ENCODE data around the gene CCDC85C. TPM values are rescaled to one million over a fixed set of nuclear protein-coding genes. Genes with fewer than 3 reads are reported as not detected.

CCDC85C gene
- total and polyA plus RNA-seq, 2 experiments from 2014 or later = 4.5 to 24.9 TPM

DNA sequence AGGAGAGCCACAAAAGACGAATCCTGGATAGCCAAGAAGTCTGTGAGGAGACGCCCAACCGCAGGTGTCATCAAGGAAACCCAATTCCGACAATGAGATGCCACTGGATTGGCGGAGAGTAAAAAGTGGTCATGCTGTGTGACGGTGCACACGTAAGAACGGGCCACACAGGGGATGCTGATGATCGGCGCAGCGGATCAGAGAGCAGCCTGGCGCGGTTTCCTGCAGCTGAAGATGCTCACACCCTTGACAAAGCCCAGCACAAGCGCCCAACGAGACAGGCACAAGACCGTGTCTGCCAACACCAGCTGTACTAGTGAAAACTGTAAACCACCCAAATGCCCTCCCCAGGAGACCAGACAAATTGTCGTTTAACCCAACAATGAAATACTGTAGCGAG lies 55.8 kb downstream of the CCDC85C start:
- H3K4me1 ChIP-seq (ENCODE audit: insufficient read depth) = peaks cover 29% of the 10 kb centered on the region
- ATAC-seq (no peak), DNase-seq (ENCODE audit: low spot score) (no peak)
- H3F3A ChIP-seq (replicated peaks; ENCODE audit: low read depth) = no peaks in the 10 kb centered on the region
- H3K79me2 ChIP-seq (replicated peaks; ENCODE audit: insufficient read depth) = peaks cover 53% of the 10 kb centered on the region
- no peak overlapping the region for H3K4me3 Mint-ChIP-seq
- H3K36me3 Mint-ChIP-seq (ENCODE audit: low read depth) = no peaks in the 10 kb centered on the region
- no peak overlapping the region for H3K27ac Mint-ChIP-seq
- no peaks in the 10 kb centered on the region for H3K9me2 ChIP-seq (ENCODE audit: insufficient read depth)
- no peak overlapping the region for H3K4me3 ChIP-seq
- peaks cover 65% of the 10 kb centered on the region for H3K4me1 Mint-ChIP-seq
- H3K9me3 Mint-ChIP-seq = no peaks in the 10 kb centered on the region
- TF ChIP-seq, protein P1, sequence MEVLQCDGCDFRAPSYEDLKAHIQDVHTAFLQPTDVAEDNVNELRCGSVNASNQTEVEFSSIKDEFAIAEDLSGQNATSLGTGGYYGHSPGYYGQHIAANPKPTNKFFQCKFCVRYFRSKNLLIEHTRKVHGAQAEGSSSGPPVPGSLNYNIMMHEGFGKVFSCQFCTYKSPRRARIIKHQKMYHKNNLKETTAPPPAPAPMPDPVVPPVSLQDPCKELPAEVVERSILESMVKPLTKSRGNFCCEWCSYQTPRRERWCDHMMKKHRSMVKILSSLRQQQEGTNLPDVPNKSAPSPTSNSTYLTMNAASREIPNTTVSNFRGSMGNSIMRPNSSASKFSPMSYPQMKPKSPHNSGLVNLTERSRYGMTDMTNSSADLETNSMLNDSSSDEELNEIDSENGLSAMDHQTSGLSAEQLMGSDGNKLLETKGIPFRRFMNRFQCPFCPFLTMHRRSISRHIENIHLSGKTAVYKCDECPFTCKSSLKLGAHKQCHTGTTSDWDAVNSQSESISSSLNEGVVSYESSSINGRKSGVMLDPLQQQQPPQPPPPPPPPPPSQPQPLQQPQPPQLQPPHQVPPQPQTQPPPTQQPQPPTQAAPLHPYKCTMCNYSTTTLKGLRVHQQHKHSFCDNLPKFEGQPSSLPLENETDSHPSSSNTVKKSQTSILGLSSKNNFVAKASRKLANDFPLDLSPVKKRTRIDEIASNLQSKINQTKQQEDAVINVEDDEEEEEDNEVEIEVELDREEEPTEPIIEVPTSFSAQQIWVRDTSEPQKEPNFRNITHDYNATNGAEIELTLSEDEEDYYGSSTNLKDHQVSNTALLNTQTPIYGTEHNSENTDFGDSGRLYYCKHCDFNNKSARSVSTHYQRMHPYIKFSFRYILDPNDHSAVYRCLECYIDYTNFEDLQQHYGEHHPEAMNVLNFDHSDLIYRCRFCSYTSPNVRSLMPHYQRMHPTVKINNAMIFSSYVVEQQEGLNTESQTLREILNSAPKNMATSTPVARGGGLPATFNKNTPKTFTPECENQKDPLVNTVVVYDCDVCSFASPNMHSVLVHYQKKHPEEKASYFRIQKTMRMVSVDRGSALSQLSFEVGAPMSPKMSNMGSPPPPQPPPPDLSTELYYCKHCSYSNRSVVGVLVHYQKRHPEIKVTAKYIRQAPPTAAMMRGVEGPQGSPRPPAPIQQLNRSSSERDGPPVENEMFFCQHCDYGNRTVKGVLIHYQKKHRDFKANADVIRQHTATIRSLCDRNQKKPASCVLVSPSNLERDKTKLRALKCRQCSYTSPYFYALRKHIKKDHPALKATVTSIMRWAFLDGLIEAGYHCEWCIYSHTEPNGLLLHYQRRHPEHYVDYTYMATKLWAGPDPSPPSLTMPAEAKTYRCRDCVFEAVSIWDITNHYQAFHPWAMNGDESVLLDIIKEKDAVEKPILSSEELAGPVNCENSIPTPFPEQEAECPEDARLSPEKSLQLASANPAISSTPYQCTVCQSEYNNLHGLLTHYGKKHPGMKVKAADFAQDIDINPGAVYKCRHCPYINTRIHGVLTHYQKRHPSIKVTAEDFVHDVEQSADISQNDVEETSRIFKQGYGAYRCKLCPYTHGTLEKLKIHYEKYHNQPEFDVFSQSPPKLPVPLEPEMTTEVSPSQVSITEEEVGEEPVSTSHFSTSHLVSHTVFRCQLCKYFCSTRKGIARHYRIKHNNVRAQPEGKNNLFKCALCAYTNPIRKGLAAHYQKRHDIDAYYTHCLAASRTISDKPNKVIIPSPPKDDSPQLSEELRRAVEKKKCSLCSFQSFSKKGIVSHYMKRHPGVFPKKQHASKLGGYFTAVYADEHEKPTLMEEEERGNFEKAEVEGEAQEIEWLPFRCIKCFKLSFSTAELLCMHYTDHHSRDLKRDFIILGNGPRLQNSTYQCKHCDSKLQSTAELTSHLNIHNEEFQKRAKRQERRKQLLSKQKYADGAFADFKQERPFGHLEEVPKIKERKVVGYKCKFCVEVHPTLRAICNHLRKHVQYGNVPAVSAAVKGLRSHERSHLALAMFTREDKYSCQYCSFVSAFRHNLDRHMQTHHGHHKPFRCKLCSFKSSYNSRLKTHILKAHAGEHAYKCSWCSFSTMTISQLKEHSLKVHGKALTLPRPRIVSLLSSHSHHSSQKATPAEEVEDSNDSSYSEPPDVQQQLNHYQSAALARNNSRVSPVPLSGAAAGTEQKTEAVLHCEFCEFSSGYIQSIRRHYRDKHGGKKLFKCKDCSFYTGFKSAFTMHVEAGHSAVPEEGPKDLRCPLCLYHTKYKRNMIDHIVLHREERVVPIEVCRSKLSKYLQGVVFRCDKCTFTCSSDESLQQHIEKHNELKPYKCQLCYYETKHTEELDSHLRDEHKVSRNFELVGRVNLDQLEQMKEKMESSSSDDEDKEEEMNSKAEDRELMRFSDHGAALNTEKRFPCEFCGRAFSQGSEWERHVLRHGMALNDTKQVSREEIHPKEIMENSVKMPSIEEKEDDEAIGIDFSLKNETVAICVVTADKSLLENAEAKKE (CRISPR knock-in tag; IDR thresholded peaks at IDR 0.05) = no peak
- no peak for TF ChIP-seq EZH2 (IDR thresholded peaks at IDR 0.05; ENCODE audit: low read depth, unreplicated experiment)
- no peak for TF ChIP-seq STAT1 (IDR thresholded peaks at IDR 0.05; ENCODE audit: unreplicated experiment)
- no peak for TF ChIP-seq NANOG (IDR thresholded peaks at IDR 0.05; ENCODE audit: borderline replicate concordance)
- TF ChIP-seq, protein P2, sequence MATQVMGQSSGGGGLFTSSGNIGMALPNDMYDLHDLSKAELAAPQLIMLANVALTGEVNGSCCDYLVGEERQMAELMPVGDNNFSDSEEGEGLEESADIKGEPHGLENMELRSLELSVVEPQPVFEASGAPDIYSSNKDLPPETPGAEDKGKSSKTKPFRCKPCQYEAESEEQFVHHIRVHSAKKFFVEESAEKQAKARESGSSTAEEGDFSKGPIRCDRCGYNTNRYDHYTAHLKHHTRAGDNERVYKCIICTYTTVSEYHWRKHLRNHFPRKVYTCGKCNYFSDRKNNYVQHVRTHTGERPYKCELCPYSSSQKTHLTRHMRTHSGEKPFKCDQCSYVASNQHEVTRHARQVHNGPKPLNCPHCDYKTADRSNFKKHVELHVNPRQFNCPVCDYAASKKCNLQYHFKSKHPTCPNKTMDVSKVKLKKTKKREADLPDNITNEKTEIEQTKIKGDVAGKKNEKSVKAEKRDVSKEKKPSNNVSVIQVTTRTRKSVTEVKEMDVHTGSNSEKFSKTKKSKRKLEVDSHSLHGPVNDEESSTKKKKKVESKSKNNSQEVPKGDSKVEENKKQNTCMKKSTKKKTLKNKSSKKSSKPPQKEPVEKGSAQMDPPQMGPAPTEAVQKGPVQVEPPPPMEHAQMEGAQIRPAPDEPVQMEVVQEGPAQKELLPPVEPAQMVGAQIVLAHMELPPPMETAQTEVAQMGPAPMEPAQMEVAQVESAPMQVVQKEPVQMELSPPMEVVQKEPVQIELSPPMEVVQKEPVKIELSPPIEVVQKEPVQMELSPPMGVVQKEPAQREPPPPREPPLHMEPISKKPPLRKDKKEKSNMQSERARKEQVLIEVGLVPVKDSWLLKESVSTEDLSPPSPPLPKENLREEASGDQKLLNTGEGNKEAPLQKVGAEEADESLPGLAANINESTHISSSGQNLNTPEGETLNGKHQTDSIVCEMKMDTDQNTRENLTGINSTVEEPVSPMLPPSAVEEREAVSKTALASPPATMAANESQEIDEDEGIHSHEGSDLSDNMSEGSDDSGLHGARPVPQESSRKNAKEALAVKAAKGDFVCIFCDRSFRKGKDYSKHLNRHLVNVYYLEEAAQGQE (IDR thresholded peaks at IDR 0.05; ENCODE audit: unreplicated experiment) = no peak
- TF ChIP-seq, protein P3, sequence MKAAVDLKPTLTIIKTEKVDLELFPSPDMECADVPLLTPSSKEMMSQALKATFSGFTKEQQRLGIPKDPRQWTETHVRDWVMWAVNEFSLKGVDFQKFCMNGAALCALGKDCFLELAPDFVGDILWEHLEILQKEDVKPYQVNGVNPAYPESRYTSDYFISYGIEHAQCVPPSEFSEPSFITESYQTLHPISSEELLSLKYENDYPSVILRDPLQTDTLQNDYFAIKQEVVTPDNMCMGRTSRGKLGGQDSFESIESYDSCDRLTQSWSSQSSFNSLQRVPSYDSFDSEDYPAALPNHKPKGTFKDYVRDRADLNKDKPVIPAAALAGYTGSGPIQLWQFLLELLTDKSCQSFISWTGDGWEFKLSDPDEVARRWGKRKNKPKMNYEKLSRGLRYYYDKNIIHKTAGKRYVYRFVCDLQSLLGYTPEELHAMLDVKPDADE (IDR thresholded peaks at IDR 0.05) = no peak
- no peak for TF ChIP-seq ZNF114 (CRISPR knock-in tag; IDR thresholded peaks at IDR 0.05)
- no peaks in the 10 kb centered on the region for H3K27me3 ChIP-seq (ENCODE audit: insufficient read depth)
- H3K27me3 Mint-ChIP-seq (ENCODE audit: insufficient read depth, low read depth, poor library complexity) = peaks cover 11% of the 10 kb centered on the region
- no peak overlapping the region for H3K27ac ChIP-seq (ENCODE audit: low read depth)
- no peak overlapping the region for H3K4me2 ChIP-seq
- H3K36me3 ChIP-seq (ENCODE audit: insufficient read depth) = no peaks in the 10 kb centered on the region
- H4K20me1 ChIP-seq (replicated peaks; ENCODE audit: insufficient read depth) = peaks cover 27% of the 10 kb centered on the region
- H2AFZ ChIP-seq = no peak overlapping the region
